Measurements from ENCODE around the gene GCKR.
"Not testable (repeated sequence)": the region's sequence is repeated elsewhere in the genome, so short reads cannot be mapped to it uniquely, and the experiment has no call there.

GCKR gene

GRCh38 chr2:27509326-27509725 is 12.7 kb downstream of the GCKR start:
- no peak for DNase-seq (ENCODE audit: low read depth, low spot score)

- DNase-seq (ENCODE audit: low read depth, low spot score): no peak
Measured at GRCh38 chr2:27518113-27518781, 21.6 kb downstream of the GCKR start.

GRCh38 chr2:27518782-27519113 is 22.1 kb downstream of the GCKR start:
- DNase-seq (ENCODE audit: low read depth, low spot score): no peak

GRCh38 chr2:27520316-27520715 is 23.7 kb downstream of the GCKR start:
- DNase-seq (ENCODE audit: low read depth, low spot score): no peak

- DNase-seq (ENCODE audit: low read depth, low spot score): no peak
Measured at GRCh38 chr2:27522400-27522945, 25.8 kb downstream of the GCKR start.

- DNase-seq (ENCODE audit: low read depth, low spot score): no peak
Measured at GRCh38 chr2:27527182-27527581, 30.5 kb downstream of the GCKR start.

- DNase-seq (ENCODE audit: low read depth, low spot score): no peak
Measured at GRCh38 chr2:27531983-27532382, 35.3 kb downstream of the GCKR start.

- no peak for DNase-seq (ENCODE audit: low read depth, low spot score)
Measured at GRCh38 chr2:27537287-27537686, 40.6 kb downstream of the GCKR start.

- DNase-seq (ENCODE audit: low read depth, low spot score): not testable (repeated sequence)
Measured at GRCh38 chr2:27538839-27539450, 42.3 kb downstream of the GCKR start.

- DNase-seq (ENCODE audit: low read depth, low spot score): not testable (repeated sequence)
Measured at GRCh38 chr2:27539649-27540048, 43.0 kb downstream of the GCKR start.

- no peak for DNase-seq (ENCODE audit: low read depth, low spot score)
Measured at GRCh38 chr2:27544143-27544821, 47.6 kb downstream of the GCKR start.

- DNase-seq (ENCODE audit: low read depth, low spot score): no peak
Measured at GRCh38 chr2:27545348-27546141, 48.9 kb downstream of the GCKR start.

- no peak for DNase-seq (ENCODE audit: low read depth, low spot score)
Measured at GRCh38 chr2:27549303-27549702, 52.7 kb downstream of the GCKR start.

GRCh38 chr2:27551514-27551913 is 54.9 kb downstream of the GCKR start:
- no peak for DNase-seq (ENCODE audit: low read depth, low spot score)

- no peak for DNase-seq (ENCODE audit: low read depth, low spot score)
Measured at GRCh38 chr2:27552941-27553340, 56.3 kb downstream of the GCKR start.

GRCh38 chr2:27554451-27554850 is 57.8 kb downstream of the GCKR start:
- DNase-seq (ENCODE audit: low read depth, low spot score): not testable (repeated sequence)

- no peak for DNase-seq (ENCODE audit: low read depth, low spot score)
Measured at GRCh38 chr2:27559228-27559627, 62.6 kb downstream of the GCKR start.

- DNase-seq (ENCODE audit: low read depth, low spot score): no peak
Measured at GRCh38 chr2:27561060-27561459, 64.4 kb downstream of the GCKR start.

- no peak for DNase-seq (ENCODE audit: low read depth, low spot score)
Measured at GRCh38 chr2:27566628-27567027, 70.0 kb downstream of the GCKR start.

- no peak for DNase-seq (ENCODE audit: low read depth, low spot score)
Measured at GRCh38 chr2:27569398-27569797, 72.8 kb downstream of the GCKR start.

GRCh38 chr2:27571197-27571596 is 74.6 kb downstream of the GCKR start:
- no peak for DNase-seq (ENCODE audit: low read depth, low spot score)

- no peak for DNase-seq (ENCODE audit: low read depth, low spot score)
Measured at GRCh38 chr2:27571681-27572080, 75.0 kb downstream of the GCKR start.

All from iPS DF 19.7 (cell line).